ENCODE measurements around the gene SAMD4B. TPM values are rescaled to one million over a fixed set of nuclear protein-coding genes. Genes with fewer than 3 reads are reported as not detected.

The SAMD4B gene
- total and polyA plus RNA-seq, 2 of the 8 experiments (the other 6 are each of a cell fraction or from before 2014, with no cell fraction given), result 137 to 158 TPM

- H2BK15ac ChIP-seq (ENCODE audit: low read length), result peak overlapping the region; percentile 75; the same call in 1 of the 2 replicates
- H3K79me1 ChIP-seq (ENCODE audit: low read depth, low read length), result no peaks in the 10 kb centered on the region
- peak overlapping the region; percentile 97 for H2BK12ac ChIP-seq (ENCODE audit: low read depth, low read length)
- peaks cover 0 to 20% of the 10 kb centered on the region in 2 experiments; a peak in 1 of 4 replicates for H3K79me2 ChIP-seq (ENCODE audit: control insufficient read depth in 1 of 2, insufficient read depth in 2 of 2, low read length in 2 of 2)
- H4K20me1 ChIP-seq (replicated peaks in 1 of 2; ENCODE audit: control insufficient read depth in 1 of 2, insufficient read depth in 2 of 2, low read length in 2 of 2), result peaks cover 0 to 5% of the 10 kb centered on the region in 2 experiments
- no peak overlapping the region for H3K4ac ChIP-seq (replicated peaks; ENCODE audit: insufficient read length, low read depth, low read length)
- no peak overlapping the region for H2AK5ac ChIP-seq (ENCODE audit: low read depth, low read length)
- H2BK5ac ChIP-seq (ENCODE audit: low read depth, low read length), result peak overlapping the region; percentile 83; the same call in 1 of the 2 replicates
- H3K4me1 ChIP-seq (replicated peaks in 1 of 4; ENCODE audit: control insufficient read depth in 3 of 4, insufficient read depth in 4 of 4, low read length in 3 of 4), result peaks cover 6 to 48% (median 28%) of the 10 kb centered on the region in 4 experiments
- H2BK20ac ChIP-seq (ENCODE audit: low read length), result no peak overlapping the region
- H4K8ac ChIP-seq (ENCODE audit: extremely low read depth, insufficient read depth, low read length), result no peak overlapping the region
- no peak for FAIRE-seq
- H3K23ac ChIP-seq (ENCODE audit: insufficient read length), result no peak overlapping the region
- CTCF ChIA-PET (ENCODE audit: partially characterized antibody), result interaction anchor here (0.6 to 3.9 kb wide), 2 partner anchors 9 to 93 kb away, joined by 3 to 38 read pairs; no protein-coding TSS in a partner anchor
- H4K5ac ChIP-seq (ENCODE audit: insufficient read length, low read depth, low read length), result no peak overlapping the region
- H3K4me2 ChIP-seq (ENCODE audit: insufficient read depth in 1 of 2, low read depth in 2 of 2, low read length in 2 of 2), result peak overlapping the region; percentile 73 to 84
- no peak overlapping the region for H2BK120ac ChIP-seq (replicated peaks; ENCODE audit: low read depth, low read length)
- H3K27me3 ChIP-seq (replicated peaks in 1 of 4; ENCODE audit: control insufficient read depth in 3 of 4, extremely low read depth in 1 of 4, insufficient read depth in 3 of 4, low read length in 3 of 4), result no peaks in the 10 kb centered on the region
- H3K36me3 ChIP-seq (ENCODE audit: control insufficient read depth in 2 of 4, insufficient read depth in 4 of 4, low read length in 3 of 4), result peaks cover 0 to 5% (median 0%) of the 10 kb centered on the region in 4 experiments; a peak in 1 of 8 replicates
- DNase-seq (ENCODE audit: low read depth in 1 of 2, low spot score in 2 of 2), result peak in 1 of 2 experiments; percentile 83
- H3K23me2 ChIP-seq (ENCODE audit: low read depth, low read length), result peaks cover 25% of the 10 kb centered on the region; the same call in 1 of the 2 replicates
- POLR2A ChIA-PET (ENCODE audit: partially characterized antibody), result interaction anchor here (1.1 to 14.3 kb wide), 4 partner anchors 13 to 41 kb away, joined by 4 to 234 read pairs (median 104); partner anchors contain the start of genes MED29, PAF1 and RPS16
- no peak overlapping the region for H4K91ac ChIP-seq (replicated peaks; ENCODE audit: insufficient read length, low read length)
- peak overlapping the region in 1 of 4 experiments; percentile 12; a peak in 2 of 7 replicates for H3K9ac ChIP-seq (replicated peaks in 1 of 4; ENCODE audit: extremely low read depth in 1 of 4, low read depth in 3 of 4, low read length in 3 of 4)
- no peak overlapping the region for H2AFZ ChIP-seq (ENCODE audit: low read length)
- WGBS, 2 experiments (ENCODE audit: extremely low coverage in 1 of 2, insufficient coverage in 1 of 2, insufficient read length in 1 of 2, insufficient replicate concordance in 2 of 2, low coverage in 1 of 2, low lambda C conversion rate in 2 of 2, missing lambda C conversion rate in 1 of 2), result 25% methylated on average over 11 of the region's 22 CpGs; no CpG with 5 or more reads in 1 of the 2 experiments
- H3K4me3 ChIP-seq (ENCODE audit: extremely low read depth in 1 of 4, insufficient read depth in 2 of 4, low read depth in 3 of 4, low read length in 4 of 4), result peak overlapping the region; percentile 44 to 84 (median 54)
- H3K56ac ChIP-seq (replicated peaks; ENCODE audit: insufficient read length, low read depth, low read length), result no peak overlapping the region
- H3K18ac ChIP-seq (ENCODE audit: extremely low read depth, low read length), result peak overlapping the region; percentile 48; the same call in 1 of the 2 replicates
- no peaks in the 10 kb centered on the region for H3K9me3 ChIP-seq (ENCODE audit: insufficient read depth in 2 of 2, low read depth in 1 of 2, low read length in 1 of 2)
- peak overlapping the region; percentile 27; the same call in 1 of the 2 replicates for H3K27ac ChIP-seq (ENCODE audit: low read depth, low read length)
- no peak overlapping the region for H3K14ac ChIP-seq (ENCODE audit: insufficient read length)
- TF ChIP-seq KDM4A (IDR thresholded peaks at IDR 0.05; ENCODE audit: low read depth, low read length, severe bottlenecking) (no peak), EP300 (IDR thresholded peaks at IDR 0.05; ENCODE audit: borderline replicate concordance in 1 of 2, low read depth in 2 of 2, low read length in 2 of 2) (no peak), RNF2 (IDR thresholded peaks at IDR 0.05; ENCODE audit: borderline replicate concordance, low read depth, low read length, missing control alignments, poor library complexity, severe bottlenecking) (no peak), SP1 (IDR thresholded peaks at IDR 0.05; ENCODE audit: low read depth, low read length) (0 out of 2 replicates have a peak, but pooled peaks have one; percentile 7), CEBPB (IDR thresholded peaks at IDR 0.05; ENCODE audit: low read depth, low read length) (no peak), RXRA (IDR thresholded peaks at IDR 0.05; ENCODE audit: insufficient read depth, low read depth, low read length) (no peak), MAFK (IDR thresholded peaks at IDR 0.05; ENCODE audit: low read depth, low read length) (no peak), ASH2L (IDR thresholded peaks at IDR 0.05; ENCODE audit: low read length) (peak; percentile 51), TAF7 (optimal IDR thresholded peaks at IDR 0.05; ENCODE audit: borderline replicate concordance, low read depth, low read length) (no peak)
- TF ChIP-seq, protein P1, sequence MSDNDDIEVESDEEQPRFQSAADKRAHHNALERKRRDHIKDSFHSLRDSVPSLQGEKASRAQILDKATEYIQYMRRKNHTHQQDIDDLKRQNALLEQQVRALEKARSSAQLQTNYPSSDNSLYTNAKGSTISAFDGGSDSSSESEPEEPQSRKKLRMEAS (IDR thresholded peaks at IDR 0.05), result no peak
Observed at GRCh38 chr19:39405958-39406655, 63.9 kb downstream of the SAMD4B start.

Measured in H1 (cell line).